Spleen (tissue), 11 donors: Measurements from ENCODE around the gene TCF12. TPM values are rescaled to one million over a fixed set of nuclear protein-coding genes. Genes with fewer than 3 reads are reported as not detected.
"Not testable (repeated sequence)": the region's sequence is repeated elsewhere in the genome, so short reads cannot be mapped to it uniquely, and the experiment has no call there.

Source experiments
- DNase-seq: peaks from one replicate; pipeline ENCODE4 v3.0.0-alpha.2; 2020
- H3K27ac ChIP-seq, 8 donors: fragments of 200-600 bp; sonication (generic) in 7 of 8; 1 replicate in 4 of 8; 2 replicates in 4 of 8; pipeline versions ENCODE4 v1.5.0 to v1.8.0; 2016 to 2021; ENCODE audit warnings: inconsistent platforms in 4 of 8, mild to moderate bottlenecking in 4 of 8, moderate library complexity in 1 of 8
- H3K27me3 ChIP-seq, 7 donors: fragments of 200-600 bp; sonication (generic) in 6 of 7; replicated peaks in 1 of 7; 1 replicate in 4 of 7; 2 replicates in 3 of 7; pipeline versions ENCODE4 v1.5.0 to v1.8.0; 2016 to 2021; ENCODE audit warnings: inconsistent platforms in 3 of 7, mild to moderate bottlenecking in 1 of 7
- H3K36me3 ChIP-seq, 6 donors: fragments of 200-600 bp; sonication (generic) in 5 of 6; 1 replicate in 4 of 6; 2 replicates in 2 of 6; pipeline versions ENCODE4 v1.5.0 to v1.8.0; 2016 to 2021; ENCODE audit warnings: inconsistent platforms in 2 of 6
- H3K4me1 ChIP-seq, 6 donors: fragments of 200-600 bp; sonication (generic) in 5 of 6; 1 replicate in 3 of 6; 2 replicates in 3 of 6; pipeline versions ENCODE4 v1.5.0 to v1.8.0; 2016 to 2021; ENCODE audit warnings: inconsistent platforms in 3 of 6
- H3K4me3 ChIP-seq, 8 donors: fragments of 200-600 bp; sonication (generic) in 7 of 8; 1 replicate in 4 of 8; 2 replicates in 4 of 8; pipeline versions ENCODE4 v1.5.0 to v1.8.0; 2016 to 2021; ENCODE audit warnings: inconsistent platforms in 4 of 8, mild to moderate bottlenecking in 4 of 8, moderate library complexity in 2 of 8
- H3K9me3 ChIP-seq, 8 donors: fragments of 200-600 bp; sonication (generic) in 7 of 8; 1 replicate in 4 of 8; 2 replicates in 4 of 8; pipeline versions ENCODE4 v1.5.0 to v1.8.0; 2016 to 2021; ENCODE audit warnings: inconsistent platforms in 4 of 8
- POLR2A ChIP-seq, 3 donors: fragments of 450-650 bp; IDR thresholded peaks; one replicate each; pipeline ENCODE4 v1.5.1; 2017; ENCODE audit warnings: antibody characterized with exemption in 3 of 3, mild to moderate bottlenecking in 1 of 3
- POLR2AphosphoS5 ChIP-seq, 3 donors: sonication (generic); formaldehyde crosslinking; IDR thresholded peaks; one replicate each; pipeline ENCODE4 v1.5.1; 2017; ENCODE audit warnings: antibody characterized with exemption in 3 of 3
- WGBS, 5 donors: extraction: QIAGEN DNeasy Blood & Tissue Kit in 3 of 5; methylation state at CpG; one replicate each; pipeline versions ENCODE4 v1.1.5 to v1.1.7; 2013 to 2018; 5-methylcytosine and 5-hydroxymethylcytosine counted together
- intact Hi-C: fragments of 100-400 bp; cut with DNase I; formaldehyde crosslinking; loops from one replicate; pipeline ENCODE4 v1.15.0; 2023; ENCODE audit warnings: low total_unique reads
- polyA plus RNA-seq, 3 donors: library from polyadenylated mRNA; stranded (reverse); fragments of 200-250 nt; gene quantifications; one replicate each; pipeline ENCODE4 v1.2.1, GENCODE V29; 2013
- total RNA-seq, 7 donors: library from RNA; depleted of rRNA in 3 of 7; stranded (reverse); fragments of >200 nt in 3 of 7; fragmentation: NEBNext Ultra II Directional in 4 of 7; extraction: Animal tissue kit (Norgen Biotek cat#: 25700) in 4 of 7; gene quantifications; one replicate each; pipeline versions ENCODE4 v1.1.0 to v1.2.1, GENCODE V29; 2016 to 2021
- TF ChIP-seq, protein P1 (sequence below), 11 experiments: fragments of 200-600 bp in 7 of 11; fragments of 450-650 bp in 4 of 11; sonication (generic) in 4 of 11; IDR thresholded peaks in 8 of 11; conservative IDR thresholded peaks in 3 of 11; 1 replicate in 7 of 11; 2 replicates in 4 of 11; pipeline versions ENCODE4 v1.4.0 to v1.8.0; 2016 to 2021; ENCODE audit warnings: antibody characterized with exemption in 11 of 11, inconsistent platforms in 4 of 11, mild to moderate bottlenecking in 1 of 11
- donor health status: healthy with polysubstance abuse.
- donor health status: DM: no; HTN: no; CAD: no; lungs with moderate emphysema.
- donor health status: DM: no; HTN: no; CAD: no.
- donor health status: Bipolar disorder and iron deficiency.
- donor health status: healthy.
- donor health status: DM: no; HTN: no; CAD: no.
- donor health status: DM: yes; HTN: yes; CAD: no.

Gene TCF12
- total and polyA plus RNA-seq, 10 donors = 8.3 to 139 (median 111) TPM

- Histone ChIP-seq H3K4me3 (no peak overlapping the region), H3K27me3 (no peaks in the 10 kb centered on the region), H3K27ac (no peak overlapping the region), H3K9me3 (peaks cover 0 to 39% (median 33%) of the 10 kb centered on the region in 8 donors), H3K36me3 (peaks cover 0 to 7% (median 0%) of the 10 kb centered on the region in 6 donors), H3K4me1 (peaks cover 0 to 45% (median 6%) of the 10 kb centered on the region in 6 donors)
- 94 to 100% (median 99%) methylated on average over 1 of the region's 1 CpG for WGBS, 5 donors
- TF ChIP-seq POLR2AphosphoS5 (IDR thresholded peaks at IDR 0.05) = no peak
- TF ChIP-seq, protein P1, sequence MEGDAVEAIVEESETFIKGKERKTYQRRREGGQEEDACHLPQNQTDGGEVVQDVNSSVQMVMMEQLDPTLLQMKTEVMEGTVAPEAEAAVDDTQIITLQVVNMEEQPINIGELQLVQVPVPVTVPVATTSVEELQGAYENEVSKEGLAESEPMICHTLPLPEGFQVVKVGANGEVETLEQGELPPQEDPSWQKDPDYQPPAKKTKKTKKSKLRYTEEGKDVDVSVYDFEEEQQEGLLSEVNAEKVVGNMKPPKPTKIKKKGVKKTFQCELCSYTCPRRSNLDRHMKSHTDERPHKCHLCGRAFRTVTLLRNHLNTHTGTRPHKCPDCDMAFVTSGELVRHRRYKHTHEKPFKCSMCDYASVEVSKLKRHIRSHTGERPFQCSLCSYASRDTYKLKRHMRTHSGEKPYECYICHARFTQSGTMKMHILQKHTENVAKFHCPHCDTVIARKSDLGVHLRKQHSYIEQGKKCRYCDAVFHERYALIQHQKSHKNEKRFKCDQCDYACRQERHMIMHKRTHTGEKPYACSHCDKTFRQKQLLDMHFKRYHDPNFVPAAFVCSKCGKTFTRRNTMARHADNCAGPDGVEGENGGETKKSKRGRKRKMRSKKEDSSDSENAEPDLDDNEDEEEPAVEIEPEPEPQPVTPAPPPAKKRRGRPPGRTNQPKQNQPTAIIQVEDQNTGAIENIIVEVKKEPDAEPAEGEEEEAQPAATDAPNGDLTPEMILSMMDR (IDR thresholded peaks at IDR 0.05 in 8 of 11, conservative IDR thresholded peaks at IDR 0.05 in 3 of 11) = no peak
- TF ChIP-seq POLR2A (IDR thresholded peaks at IDR 0.05) = no peak
- no peak for DNase-seq
- intact Hi-C loops = no loop called here
Observed at GRCh38 chr15:56953790-56954189, 35.3 kb downstream of the TCF12 start.

GRCh38 chr15:56955011-56955410, 36.6 kb downstream of the TCF12 start:
- 96 to 99% (median 97%) methylated on average over 5 of the region's 5 CpGs for WGBS, 5 donors
- H3K4me3 ChIP-seq, intact Hi-C loops, H3K27ac ChIP-seq, H3K27me3 ChIP-seq, H3K36me3 ChIP-seq, DNase-seq: not testable (repeated sequence)
- peaks cover 0 to 44% (median 0%) of the 10 kb centered on the region in 6 donors for H3K4me1 ChIP-seq
- peaks cover 0 to 39% (median 33%) of the 10 kb centered on the region in 8 donors for H3K9me3 ChIP-seq

DNA sequence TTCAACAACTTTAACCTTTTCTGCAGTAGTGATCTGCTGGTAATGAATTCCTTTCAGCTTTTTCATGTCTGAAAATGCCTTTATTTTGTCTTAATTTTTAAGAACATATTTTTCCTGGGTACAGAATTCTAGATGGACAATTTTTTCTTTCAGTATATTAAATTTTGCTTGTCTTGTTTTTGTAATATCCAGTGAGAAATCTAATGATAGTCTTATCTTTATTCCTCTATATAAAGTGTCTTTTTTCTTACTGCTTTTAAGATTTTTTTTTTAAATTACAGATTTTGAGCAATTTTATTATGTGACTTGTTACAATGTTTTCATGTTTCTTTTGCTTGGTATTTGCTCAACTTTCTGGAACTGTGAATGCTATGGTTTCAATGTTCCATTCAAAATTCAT, 38.1 kb downstream of the TCF12 start:
- H3K9me3 ChIP-seq = peaks cover 0 to 39% (median 33%) of the 10 kb centered on the region in 8 donors
- intact Hi-C loops = no loop called here
- no peak overlapping the region for H3K27ac ChIP-seq
- no peaks in the 10 kb centered on the region for H3K27me3 ChIP-seq
- no peak for DNase-seq
- H3K4me3 ChIP-seq = no peak overlapping the region
- H3K4me1 ChIP-seq = peaks cover 0 to 31% (median 0%) of the 10 kb centered on the region in 6 donors
- TF ChIP-seq, protein P1 (IDR thresholded peaks at IDR 0.05 in 8 of 11, conservative IDR thresholded peaks at IDR 0.05 in 3 of 11) = no peak
- TF ChIP-seq POLR2AphosphoS5 (IDR thresholded peaks at IDR 0.05) = no peak
- no peak for TF ChIP-seq POLR2A (IDR thresholded peaks at IDR 0.05)
- H3K36me3 ChIP-seq = peaks cover 0 to 7% (median 0%) of the 10 kb centered on the region in 6 donors

DNA sequence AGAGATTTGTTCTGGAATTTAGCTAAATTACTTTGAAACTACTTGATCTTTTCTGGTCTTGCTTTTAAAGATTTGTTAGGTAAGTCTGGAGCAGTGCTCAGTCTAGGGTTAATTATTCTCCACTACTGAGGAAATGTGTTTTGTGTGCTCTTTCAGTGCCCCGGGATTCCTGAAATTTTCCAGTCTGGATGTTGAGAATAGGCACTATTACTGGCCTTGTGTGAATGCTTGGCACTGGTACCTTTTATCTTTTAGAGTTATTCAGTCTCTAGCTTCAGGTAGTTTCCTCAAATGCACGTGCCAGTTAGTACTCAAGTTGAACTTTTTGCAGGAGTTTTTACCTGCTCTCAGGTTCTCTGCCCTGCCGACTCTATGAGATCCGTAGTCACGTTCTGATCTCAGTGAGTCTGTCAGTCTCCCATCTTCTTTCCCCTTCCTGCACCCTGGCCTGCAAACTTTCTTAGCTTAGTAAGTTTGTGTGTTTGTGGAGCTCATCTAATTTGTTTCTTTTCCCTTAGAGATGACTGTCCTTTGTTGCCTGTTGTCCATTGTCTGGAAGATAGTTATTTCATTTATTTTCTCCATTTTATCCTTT, 39.5 kb downstream of the TCF12 start:
- WGBS, 5 donors = 81 to 90% (median 87%) methylated on average over 5 of the region's 5 CpGs
- DNase-seq = no peak
- TF ChIP-seq POLR2A (IDR thresholded peaks at IDR 0.05) (no peak), POLR2AphosphoS5 (IDR thresholded peaks at IDR 0.05) (no peak)
- TF ChIP-seq, protein P1 (IDR thresholded peaks at IDR 0.05 in 8 of 11, conservative IDR thresholded peaks at IDR 0.05 in 3 of 11) = no peak

More for the DNA sequence above, 39.5 kb downstream of the TCF12 start:
- Histone ChIP-seq H3K9me3 (peaks cover 0 to 39% (median 33%) of the 10 kb centered on the region in 8 donors), H3K36me3 (peaks cover 0 to 7% (median 0%) of the 10 kb centered on the region in 6 donors), H3K27me3 (no peaks in the 10 kb centered on the region), H3K4me3 (no peak overlapping the region), H3K27ac (no peak overlapping the region), H3K4me1 (peaks cover 0 to 25% (median 1%) of the 10 kb centered on the region in 6 donors)
- intact Hi-C loops = no loop called here
